Mammary epithelial cell (primary cell): ENCODE measurements around the gene MYMK.

Experiments
- CTCF ChIP-seq, 2 donors: IDR thresholded peaks in 1 of 2; conservative IDR thresholded peaks in 1 of 2; 2 replicates each; pipeline ENCODE4 v1.5.1; 2011 to 2012; ENCODE audit warnings: inconsistent platforms in 2 of 2, low read length in 2 of 2, mild to moderate bottlenecking in 2 of 2, control low read depth in 1 of 2, low read depth in 1 of 2; ENCODE audit not compliant: insufficient read depth in 1 of 2; ENCODE audit errors: extremely low read depth in 1 of 2
- EZH2 ChIP-seq: IDR thresholded peaks from 2 replicates; pipeline ENCODE4 v1.6.1; 2012; ENCODE audit warnings: low read length, inconsistent platforms, borderline replicate concordance

- TF ChIP-seq CTCF (conservative IDR thresholded peaks at IDR 0.05 in 1 of 2, IDR thresholded peaks at IDR 0.05 in 1 of 2; ENCODE audit: extremely low read depth in 1 of 2, insufficient read depth in 1 of 2, low read depth in 1 of 2, low read length in 2 of 2) (no peak), EZH2 (no peak)
Observed at GRCh38 chr9:133529874-133530273, 5.1 kb upstream of the MYMK start.
